HG03280 (cell line): ENCODE data around the gene PRXL2C.
A peak's percentile ranks its signal among the peaks of the same experiment; 100 is the strongest.
"Not testable (repeated sequence)": the region's sequence is repeated elsewhere in the genome, so short reads cannot be mapped to it uniquely, and the experiment has no call there.

Experiments used
- ATAC-seq: cut with Tn5 transposase; IDR thresholded peaks from one replicate; pipeline ENCODE4 v1.9.1; 2021; ENCODE audit warnings: mild to moderate bottlenecking, moderate library complexity; ENCODE audit not compliant: unreplicated experiment

The PRXL2C gene

GRCh38 chr9:96655198-96655851 lies at the start of gene PRXL2C:
PRXL2C (minus strand) TSS chr9:96655317; CDS start chr9:96655281, 36 bp downstream.
- ATAC-seq = peak; percentile 61

- not testable (repeated sequence) for ATAC-seq
Measured at GRCh38 chr9:96700721-96701375, 45.7 kb upstream of the PRXL2C start.

GRCh38 chr9:96691326-96691725 lies 36.2 kb upstream of the PRXL2C start:
- no peak for ATAC-seq

GRCh38 chr9:96688745-96689464 lies 33.8 kb upstream of the PRXL2C start:
- no peak for ATAC-seq

- ATAC-seq = no peak
Measured at GRCh38 chr9:96688187-96688586, 33.1 kb upstream of the PRXL2C start.

GRCh38 chr9:96686638-96687335 lies 31.7 kb upstream of the PRXL2C start:
- no peak for ATAC-seq

- no peak for ATAC-seq
Measured at GRCh38 chr9:96680812-96681499, 25.8 kb upstream of the PRXL2C start.

- ATAC-seq = no peak
Measured at GRCh38 chr9:96674906-96675538, 19.9 kb upstream of the PRXL2C start.

GRCh38 chr9:96673786-96674185 lies 18.7 kb upstream of the PRXL2C start:
- ATAC-seq = not testable (repeated sequence)

GRCh38 chr9:96668868-96669534 lies 13.9 kb upstream of the PRXL2C start:
- ATAC-seq = no peak

GRCh38 chr9:96667363-96667728 lies 12.2 kb upstream of the PRXL2C start:
- no peak for ATAC-seq

GRCh38 chr9:96666653-96667362 lies 11.7 kb upstream of the PRXL2C start:
- ATAC-seq = not testable (repeated sequence)

- ATAC-seq = no peak
Measured at GRCh38 chr9:96665789-96666188, 10.7 kb upstream of the PRXL2C start.

GRCh38 chr9:96663506-96664120 lies 8.5 kb upstream of the PRXL2C start:
- no peak for ATAC-seq

GRCh38 chr9:96661711-96662110 lies 6.6 kb upstream of the PRXL2C start:
- ATAC-seq = no peak

GRCh38 chr9:96660692-96661248 lies 5.7 kb upstream of the PRXL2C start:
- ATAC-seq = no peak

GRCh38 chr9:96654450-96655197 lies 493 bp downstream of the PRXL2C start:
- peak; percentile 49 for ATAC-seq

GRCh38 chr9:96651626-96652025 lies 3.5 kb downstream of the PRXL2C start:
- no peak for ATAC-seq
